ENCODE measurements around the gene UHRF1.
"Not testable (repeated sequence)": the region's sequence is repeated elsewhere in the genome, so short reads cannot be mapped to it uniquely, and the experiment has no call there.

Gene UHRF1

DNA sequence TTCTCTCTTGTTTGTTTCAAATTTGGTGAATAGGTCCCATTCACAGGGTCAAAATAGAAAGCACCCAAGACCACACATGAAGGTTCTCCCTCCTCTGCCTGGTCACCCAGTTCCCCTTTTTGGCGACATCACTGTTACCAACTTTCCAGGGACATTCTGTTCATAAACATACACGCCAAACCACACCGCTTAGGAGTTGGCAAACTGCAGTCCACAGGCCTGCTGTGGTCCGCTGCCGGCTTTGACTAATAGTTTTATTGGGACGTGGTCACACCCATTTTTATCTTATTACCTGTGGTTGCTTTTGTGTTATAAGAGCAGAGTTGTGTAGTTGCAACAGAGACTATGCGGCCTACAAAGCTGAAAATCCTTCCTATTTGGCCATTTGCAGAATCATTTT, 24.2 kb downstream of the UHRF1 start:
- no peak for DNase-seq (ENCODE audit: low read depth in 1 of 2, low spot score in 1 of 2)

DNA sequence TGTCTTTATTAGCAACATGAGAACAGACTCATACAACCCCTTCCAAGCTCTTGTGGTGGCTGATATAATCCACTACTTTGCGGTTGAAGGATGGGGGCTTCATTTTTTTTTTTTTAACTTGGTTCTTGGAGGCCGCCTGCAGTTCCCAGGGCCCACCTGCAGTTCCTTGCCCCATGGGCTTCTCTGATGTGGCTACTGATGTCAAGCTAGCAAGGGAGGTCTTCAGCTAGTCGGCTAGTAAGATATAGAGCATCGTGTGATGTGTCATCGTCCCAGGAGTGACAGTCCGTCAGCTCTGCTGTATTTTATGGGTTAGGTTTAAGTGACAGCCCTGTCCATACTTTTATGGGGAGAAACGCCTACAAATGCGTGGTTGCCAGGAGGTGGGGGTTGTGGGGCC, 26.1 kb downstream of the UHRF1 start:
- no peak for DNase-seq (ENCODE audit: low read depth in 1 of 2, low spot score in 1 of 2)

DNA sequence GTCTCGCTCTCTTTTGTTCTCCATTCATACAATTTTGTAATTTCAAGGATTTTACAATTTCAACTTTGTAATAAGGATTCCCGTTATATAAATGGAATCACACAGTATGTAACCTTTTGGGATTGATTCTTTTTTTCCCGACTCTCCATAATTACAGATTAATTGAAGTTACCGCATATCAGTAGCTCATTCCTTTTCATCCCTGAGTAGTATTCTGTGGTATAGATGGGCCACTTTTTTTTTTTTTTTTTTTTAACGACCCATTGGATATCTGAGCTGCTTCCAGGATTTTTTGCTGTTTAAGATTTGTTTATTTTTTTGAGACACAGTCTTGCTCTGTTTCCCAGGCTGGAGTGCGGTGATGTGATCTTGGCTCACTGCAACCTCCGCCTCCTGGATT, 27.8 kb downstream of the UHRF1 start:
- DNase-seq (ENCODE audit: low read depth in 1 of 2, low spot score in 1 of 2): no peak

DNA sequence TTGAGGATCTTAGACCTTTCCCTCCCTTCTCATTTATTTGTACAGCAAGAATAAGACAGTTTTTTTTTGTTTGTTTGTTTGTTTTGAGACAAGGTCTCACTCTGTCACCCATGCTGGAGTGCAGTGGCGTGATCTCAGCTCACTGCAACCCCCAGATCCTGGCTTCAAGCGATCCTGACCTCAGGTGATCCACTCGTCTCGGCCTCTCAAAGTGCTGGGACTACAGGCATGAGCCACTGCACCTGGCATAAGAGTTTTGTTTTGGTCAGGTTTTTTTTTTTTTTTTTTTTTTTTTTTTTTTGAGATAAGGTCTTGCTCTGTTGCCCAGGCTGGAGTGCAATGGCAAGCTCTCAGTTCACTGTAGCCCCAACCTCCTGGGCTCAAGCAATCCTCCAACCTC, 29.2 kb downstream of the UHRF1 start:
- not testable (repeated sequence) for DNase-seq (ENCODE audit: low read depth in 1 of 2, low spot score in 1 of 2)

DNA sequence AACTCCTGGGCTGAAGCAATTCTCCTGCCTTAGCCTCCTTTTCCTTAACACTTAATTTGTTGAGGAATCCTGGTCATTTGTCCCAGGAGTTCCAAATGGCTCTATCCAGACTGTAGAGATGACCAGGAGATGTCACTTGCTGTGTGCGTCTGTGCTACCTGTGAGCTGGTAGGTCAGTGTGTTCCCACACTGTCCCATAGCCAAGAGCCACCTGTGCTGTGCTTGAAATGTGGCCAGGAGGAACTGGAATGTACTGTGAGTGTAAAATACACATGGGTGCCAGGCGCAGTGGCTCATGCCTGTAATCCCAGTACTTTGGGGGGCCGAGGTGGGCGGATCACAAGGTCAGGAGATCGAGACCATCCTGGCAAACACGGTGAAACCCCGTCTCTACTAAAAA, 30.2 kb downstream of the UHRF1 start:
- DNase-seq (ENCODE audit: low read depth in 1 of 2, low spot score in 1 of 2): no peak

DNA sequence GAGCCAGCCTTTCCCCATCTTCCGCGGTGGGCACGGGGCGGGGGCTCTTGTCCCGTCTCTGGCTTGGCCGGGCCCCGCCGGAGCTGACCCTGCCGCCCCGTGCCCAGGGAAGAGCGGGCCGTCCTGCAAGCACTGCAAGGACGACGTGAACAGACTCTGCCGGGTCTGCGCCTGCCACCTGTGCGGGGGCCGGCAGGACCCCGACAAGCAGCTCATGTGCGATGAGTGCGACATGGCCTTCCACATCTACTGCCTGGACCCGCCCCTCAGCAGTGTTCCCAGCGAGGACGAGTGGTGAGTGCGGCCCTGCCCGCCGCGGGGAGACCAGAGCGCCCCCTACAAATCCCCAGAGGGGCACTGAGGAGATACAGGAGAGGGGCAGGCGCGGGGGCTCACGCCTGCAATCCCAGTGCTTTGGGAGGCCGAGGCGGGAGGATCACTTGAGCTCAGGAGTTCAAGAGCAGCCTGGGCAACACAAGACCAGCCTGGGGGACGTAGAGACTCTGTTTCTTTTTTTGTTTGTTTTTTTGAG, 32.4 kb downstream of the UHRF1 start:
- DNase-seq (ENCODE audit: low read depth in 1 of 2, low spot score in 1 of 2): not testable (repeated sequence)

DNA sequence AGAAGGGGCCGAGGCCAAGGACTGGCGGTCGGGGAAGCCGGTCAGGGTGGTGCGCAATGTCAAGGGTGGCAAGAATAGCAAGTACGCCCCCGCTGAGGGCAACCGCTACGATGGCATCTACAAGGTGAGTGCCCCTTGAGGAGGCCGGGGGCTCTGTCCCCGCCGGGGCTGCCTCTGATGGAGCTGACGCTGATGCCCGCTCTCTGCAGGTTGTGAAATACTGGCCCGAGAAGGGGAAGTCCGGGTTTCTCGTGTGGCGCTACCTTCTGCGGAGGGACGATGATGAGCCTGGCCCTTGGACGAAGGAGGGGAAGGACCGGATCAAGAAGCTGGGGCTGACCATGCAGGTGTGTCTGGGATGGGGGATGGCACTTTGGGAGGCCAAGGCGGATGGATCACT, 41.3 kb downstream of the UHRF1 start:
- DNase-seq (ENCODE audit: low read depth in 1 of 2, low spot score in 1 of 2): not testable (repeated sequence)

DNA sequence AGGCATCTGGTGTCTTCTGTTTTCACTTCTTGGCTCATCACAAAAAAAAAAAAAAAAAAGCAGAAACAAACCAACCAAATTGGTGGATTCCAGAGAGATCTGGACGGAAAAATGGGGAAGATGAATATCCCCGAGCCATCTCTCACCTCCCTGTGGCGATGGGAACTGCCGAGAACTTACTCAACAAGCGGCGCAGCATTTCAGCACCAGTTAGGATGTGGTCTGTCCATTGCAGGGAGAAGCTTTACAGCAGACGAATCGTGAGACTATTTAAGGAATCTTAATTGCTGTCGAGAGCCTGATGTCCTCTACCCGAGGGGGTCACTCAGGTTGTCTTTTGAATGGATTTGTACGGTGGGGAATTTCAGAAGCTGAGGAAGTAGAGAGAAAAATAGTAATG, 42.4 kb downstream of the UHRF1 start:
- no peak for DNase-seq (ENCODE audit: low read depth in 1 of 2, low spot score in 1 of 2)

DNA sequence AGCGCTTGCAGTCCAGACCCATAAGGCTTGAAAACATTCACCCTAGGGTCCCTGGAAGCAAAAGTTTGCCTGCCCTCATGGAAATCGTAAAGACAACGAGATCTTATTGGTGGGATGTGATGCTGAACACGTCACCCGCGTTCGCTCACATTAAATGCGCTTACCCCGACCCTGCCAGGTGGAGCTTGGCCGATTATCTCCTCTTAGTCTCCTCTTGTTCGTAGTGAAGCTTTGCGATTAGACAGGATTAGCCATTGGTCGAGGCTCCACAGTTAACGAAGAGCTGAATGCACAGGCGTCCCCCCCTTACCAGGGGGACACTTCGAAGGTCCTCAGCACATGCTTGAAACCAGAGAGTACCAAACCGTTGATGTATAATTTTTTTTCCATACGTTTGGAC, 43.6 kb downstream of the UHRF1 start:
- no peak for DNase-seq (ENCODE audit: low read depth in 1 of 2, low spot score in 1 of 2)

DNA sequence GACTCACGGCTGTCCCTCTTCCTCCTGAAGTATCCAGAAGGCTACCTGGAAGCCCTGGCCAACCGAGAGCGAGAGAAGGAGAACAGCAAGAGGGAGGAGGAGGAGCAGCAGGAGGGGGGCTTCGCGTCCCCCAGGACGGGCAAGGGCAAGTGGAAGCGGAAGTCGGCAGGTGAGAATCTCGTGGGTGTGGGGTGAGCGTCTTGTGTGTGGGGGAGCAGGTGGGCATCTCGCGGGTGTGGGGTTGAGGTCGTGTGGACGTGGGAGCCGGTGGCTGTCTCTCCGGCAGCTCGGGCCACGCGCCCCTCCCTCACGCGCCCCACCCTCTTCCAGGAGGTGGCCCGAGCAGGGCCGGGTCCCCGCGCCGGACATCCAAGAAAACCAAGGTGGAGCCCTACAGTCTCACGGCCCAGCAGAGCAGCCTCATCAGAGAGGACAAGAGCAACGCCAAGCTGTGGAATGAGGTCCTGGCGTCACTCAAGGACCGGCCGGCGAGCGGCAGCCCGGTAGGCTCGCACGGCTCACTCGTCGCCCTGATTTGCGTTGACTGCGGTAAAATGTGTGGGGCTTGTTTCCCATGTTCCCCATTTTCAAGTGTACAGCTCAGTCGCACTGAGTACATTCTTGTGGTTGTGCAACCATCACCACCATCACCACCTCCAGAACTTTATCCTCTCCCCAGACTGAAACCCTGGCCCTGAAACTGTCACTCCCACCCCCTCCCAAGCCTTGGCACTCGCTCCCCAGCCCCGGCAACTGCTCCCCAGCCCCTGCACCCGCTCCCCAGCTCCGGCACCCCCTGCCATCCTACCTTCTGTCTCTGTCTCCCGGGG, 45.2 kb downstream of the UHRF1 start:
- not testable (repeated sequence) for DNase-seq (ENCODE audit: low read depth in 1 of 2, low spot score in 1 of 2)

DNA sequence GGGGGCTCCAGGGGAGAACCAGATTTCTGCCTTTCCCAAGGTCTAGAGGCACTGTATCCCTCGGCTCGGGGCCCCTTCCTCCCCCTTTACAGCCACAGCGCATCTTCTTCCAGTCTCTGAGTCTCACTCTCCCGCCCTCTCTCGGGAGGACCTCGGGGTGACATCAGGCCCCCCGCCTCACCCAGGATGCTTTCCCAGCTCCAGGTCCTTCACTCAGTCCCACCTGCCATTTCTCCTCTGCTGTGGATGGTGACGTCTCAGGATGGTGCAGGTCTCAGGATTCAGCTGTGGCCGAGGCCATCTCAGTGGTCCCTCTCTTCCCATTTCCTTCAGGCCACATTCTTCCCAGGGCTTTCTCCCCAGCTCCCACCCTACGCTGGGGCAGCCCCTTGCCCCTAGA, 46.0 kb downstream of the UHRF1 start:
- no peak for DNase-seq (ENCODE audit: low read depth in 1 of 2, low spot score in 1 of 2)

DNA sequence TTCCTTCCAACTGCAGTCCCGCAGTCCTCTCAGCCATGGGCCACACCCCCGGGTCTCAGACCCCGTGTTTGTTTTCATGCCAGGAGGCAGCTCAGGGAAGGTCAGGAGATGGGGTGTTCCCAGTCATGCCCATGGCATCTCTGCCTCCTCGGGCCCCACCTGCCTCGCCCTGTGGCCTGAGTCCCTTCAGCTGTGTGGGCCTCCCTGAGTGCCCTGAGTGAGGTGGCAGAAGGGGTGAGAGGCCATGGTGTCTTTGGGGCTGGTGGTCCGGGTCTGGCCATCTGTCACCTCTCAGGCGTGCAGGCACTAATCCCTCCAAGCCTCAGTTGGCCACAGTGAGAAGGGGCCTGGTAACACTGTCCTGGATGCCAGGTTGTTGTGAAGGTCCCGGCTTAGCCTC, 48.7 kb downstream of the UHRF1 start:
- DNase-seq (ENCODE audit: low read depth in 1 of 2, low spot score in 1 of 2): no peak

DNA sequence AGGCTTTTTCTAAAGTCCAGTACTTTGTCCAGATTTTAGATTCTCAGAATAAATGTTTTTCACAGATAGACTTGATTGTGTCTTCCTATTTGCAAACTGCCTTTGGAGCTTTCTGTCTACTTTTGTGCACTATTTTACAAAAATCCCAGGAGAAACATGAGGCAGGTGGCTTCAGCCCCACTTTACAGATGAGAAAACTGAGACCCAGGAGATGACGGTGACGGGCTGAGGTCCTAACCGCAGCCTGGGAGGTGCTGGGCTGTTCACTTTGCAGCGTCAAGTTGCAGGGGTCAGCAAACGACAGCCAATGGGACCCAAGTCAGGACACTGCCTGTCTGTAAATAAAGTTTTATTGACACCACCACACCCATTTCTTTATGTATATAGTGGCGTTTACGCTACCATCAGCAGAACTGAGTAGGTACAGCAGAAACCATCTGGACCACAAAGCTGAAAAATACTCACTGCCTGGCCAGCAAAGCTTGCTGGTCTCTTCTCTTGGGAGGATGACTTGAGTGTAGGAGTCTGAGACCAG, 52.9 kb downstream of the UHRF1 start:
- no peak for DNase-seq (ENCODE audit: low read depth in 1 of 2, low spot score in 1 of 2)

DNA sequence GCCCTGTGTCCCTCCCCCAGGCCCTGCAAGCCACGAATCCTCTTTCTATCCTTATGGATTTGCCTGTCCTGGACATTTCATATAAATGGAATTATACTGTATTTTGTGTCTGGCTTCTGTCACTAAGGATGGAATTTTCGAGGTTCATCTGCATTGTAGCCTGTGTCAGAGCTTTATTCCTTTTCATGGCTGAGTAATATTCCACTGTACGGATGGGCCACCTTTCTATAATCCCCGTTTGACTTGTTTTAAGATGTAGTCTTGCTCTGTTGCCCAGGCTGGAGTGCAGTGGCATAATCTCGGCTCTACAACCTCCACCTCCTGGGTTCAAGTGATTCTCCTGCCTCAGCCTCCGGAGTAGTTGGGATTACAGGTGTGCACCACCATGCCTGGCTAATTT, 55.8 kb downstream of the UHRF1 start:
- no peak for DNase-seq (ENCODE audit: low read depth in 1 of 2, low spot score in 1 of 2)

DNA sequence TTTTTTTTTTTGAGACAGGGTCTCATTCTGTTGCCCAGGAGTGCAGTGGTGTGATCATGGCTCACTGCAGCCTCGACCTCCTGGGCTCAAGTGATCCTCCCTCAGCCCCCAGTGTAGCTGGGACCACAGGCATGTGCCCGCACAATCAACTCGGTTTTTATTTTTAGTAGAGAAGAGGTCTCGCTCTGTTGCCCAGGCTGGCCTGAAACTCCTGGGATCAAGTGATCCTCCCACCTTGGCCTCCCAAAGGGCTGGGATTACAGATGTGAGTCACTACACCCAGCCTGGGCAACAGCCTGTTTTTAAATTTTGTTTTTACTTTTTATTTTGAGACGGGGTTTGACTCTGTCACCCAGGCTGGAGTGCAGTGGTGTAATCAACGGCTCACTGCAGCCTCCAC, 57.3 kb downstream of the UHRF1 start:
- no peak for DNase-seq (ENCODE audit: low read depth in 1 of 2, low spot score in 1 of 2)

DNA sequence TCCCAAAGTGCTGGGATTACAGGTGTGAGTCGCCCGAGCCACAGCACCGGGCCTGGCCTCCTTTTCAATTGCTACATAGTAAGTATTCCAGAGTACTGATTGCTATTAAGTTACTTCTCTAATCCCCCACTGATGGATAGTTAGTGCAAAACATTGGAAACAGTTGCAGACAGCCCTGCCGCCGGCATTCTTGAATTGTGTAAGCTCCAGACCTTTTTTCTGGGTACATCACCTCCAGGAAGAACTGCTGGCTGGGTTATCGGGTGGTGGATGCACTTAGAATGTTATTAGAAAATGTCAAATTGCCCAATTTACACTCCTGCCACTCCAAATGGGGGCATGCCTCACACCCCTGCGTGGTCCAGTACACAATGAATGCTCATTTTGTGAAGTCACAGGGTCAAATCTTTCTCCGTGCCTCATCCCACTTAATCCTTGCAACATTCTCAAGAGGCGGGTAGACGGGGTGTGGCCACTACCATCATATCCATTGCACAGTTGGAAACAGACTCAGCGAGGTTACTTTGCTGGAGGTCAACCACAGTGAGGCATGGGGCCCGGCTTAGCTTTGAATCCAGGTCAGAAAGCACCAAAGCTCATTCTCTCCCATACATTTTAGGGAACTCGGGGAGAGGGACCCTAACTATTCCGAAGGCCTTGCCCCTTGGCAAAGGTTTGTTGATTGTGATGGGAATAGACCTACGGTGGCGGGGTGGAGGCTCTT, 58.6 kb downstream of the UHRF1 start:
- DNase-seq (ENCODE audit: low read depth in 1 of 2, low spot score in 1 of 2): no peak

DNA sequence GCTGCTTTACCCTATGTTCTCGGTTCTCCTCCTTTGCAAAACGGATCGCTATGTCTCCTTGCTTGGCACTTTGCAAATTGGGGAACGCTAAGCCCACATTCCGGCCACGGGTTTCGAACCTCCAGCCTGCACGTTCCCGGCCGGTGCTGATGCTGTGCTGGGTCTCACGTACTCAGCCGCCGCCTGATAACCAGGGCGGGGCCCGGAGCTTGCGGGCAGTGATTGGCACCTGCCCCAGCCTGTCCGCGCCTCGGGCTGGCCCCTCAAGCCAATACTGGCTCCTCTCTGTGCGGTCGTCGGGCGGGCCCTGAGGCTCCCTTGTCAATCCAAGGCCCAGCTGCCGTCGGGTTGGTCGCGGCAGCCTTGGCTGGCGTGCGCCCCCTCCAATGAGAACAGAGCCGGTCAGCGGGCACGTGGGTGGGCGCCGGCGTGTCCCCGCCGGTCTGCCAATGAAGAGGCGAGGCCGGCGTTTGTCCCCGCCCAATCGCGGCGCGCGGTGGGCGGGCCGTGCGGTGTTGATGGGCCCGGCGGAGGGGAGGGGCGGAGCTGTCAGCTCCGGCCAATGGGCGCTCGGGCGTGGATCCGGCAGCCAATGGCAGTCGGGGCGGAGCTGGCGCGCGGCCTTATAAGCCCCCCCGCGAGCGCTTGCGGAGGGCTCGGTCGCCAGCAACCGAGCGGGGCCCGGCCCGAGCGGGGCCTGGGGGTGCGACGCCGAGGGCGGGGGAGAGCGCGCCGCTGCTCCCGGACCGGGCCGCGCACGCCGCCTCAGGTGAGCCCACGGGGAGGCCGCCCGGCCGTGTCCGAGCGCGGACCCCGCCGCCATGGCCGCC, 59.4 kb downstream of the UHRF1 start, which contains the start of gene KDM4B:
KDM4B (plus strand) TSS at position 652 of the 830 bp plus-strand sequence. CDS start 63,778 bp downstream, outside the sequence.
- peak; percentile 95 to 99 for DNase-seq (ENCODE audit: low read depth in 1 of 2, low spot score in 1 of 2)

DNA sequence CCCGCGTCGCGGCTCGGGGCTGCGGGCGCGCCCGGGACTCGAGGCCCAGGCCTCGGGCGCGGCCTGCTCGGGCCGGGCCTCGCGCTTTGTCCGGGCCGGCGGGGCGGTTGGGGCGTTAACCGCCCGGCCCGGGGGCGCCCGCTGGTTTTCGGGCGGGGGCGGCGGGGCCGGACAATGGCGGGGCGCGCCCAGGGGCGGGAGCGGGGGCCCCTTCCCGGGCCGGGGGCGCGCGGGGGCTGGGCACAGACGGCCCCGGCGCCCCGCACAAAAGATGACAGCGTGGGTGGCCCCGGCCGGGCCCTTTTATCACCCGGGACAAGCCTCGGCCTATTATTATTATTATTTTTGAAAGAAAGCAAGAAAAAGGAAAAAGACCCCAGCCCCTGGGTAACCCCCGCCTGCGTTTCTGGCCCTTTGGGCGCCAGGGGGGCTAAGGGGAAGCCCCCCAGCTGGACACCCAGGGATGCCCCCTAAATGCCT, 60.0 kb downstream of the UHRF1 start:
- no peak for DNase-seq (ENCODE audit: low read depth in 1 of 2, low spot score in 1 of 2)

DNA sequence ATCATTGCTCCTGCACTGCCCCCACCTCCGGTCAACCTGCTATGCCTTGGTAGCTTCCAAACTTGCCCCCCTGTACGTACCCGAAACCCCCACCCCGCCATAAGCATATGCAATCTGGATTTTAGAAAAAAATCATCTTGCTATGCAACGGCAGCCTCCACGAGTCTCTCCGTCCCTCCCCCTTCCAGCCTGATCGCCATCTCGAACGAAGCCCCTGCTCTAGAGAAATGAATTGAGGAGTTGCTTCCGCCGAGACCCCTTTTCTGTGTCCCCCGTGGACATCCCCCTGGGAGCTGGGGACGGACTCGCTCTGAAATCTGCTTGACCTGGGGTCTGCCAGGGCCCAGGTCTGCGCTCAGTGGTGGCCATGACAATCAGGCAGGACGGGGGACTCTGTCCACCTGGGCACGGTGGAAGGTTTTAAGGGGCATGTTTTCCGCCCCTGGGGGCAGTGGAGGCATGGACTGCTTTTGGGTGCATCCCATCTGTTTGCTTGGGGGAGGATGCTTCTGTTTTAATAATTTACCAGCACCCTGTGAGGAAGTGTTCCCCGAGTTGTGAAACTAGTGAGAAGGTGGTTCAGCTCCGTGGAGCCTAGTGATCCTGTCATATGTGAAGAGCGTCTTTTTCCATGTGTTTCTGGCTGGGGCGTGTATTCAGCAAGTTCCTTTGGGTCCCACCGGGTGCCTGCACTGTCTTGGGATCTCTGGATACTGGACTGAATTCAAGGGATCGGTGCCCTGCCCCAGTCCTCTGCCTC, 60.7 kb downstream of the UHRF1 start:
- no peak for DNase-seq (ENCODE audit: low read depth in 1 of 2, low spot score in 1 of 2)

Measured in activated T-helper 1 cell treated with anti-CD3 and anti-CD28 coated beads, Interleukin-2, amount 50 U/mL, for 16 hours (primary cell).